Renal cortex interstitium (tissue), 11 donors: ENCODE measurements around the gene ZNF136. TPM values are rescaled to one million over a fixed set of nuclear protein-coding genes. Genes with fewer than 3 reads are reported as not detected.

Experiments used
- DNase-seq, 11 donors: peaks; one replicate each; pipeline ENCODE4 v3.0.0-alpha.2; 2013; ENCODE audit warnings: low read depth in 9 of 11, low spot score in 4 of 11; ENCODE audit errors: extremely low read depth in 1 of 11
- polyA plus RNA-seq, 3 donors: library from polyadenylated mRNA; unstranded; fragments of 120-200 nt; gene quantifications; one replicate each; pipeline ENCODE4 v1.2.1, GENCODE V29; 2013; ENCODE audit not compliant: insufficient read length in 3 of 3

Gene ZNF136
- polyA plus RNA-seq, 3 donors: 16.3 to 18.9 (median 18.4) TPM

DNA sequence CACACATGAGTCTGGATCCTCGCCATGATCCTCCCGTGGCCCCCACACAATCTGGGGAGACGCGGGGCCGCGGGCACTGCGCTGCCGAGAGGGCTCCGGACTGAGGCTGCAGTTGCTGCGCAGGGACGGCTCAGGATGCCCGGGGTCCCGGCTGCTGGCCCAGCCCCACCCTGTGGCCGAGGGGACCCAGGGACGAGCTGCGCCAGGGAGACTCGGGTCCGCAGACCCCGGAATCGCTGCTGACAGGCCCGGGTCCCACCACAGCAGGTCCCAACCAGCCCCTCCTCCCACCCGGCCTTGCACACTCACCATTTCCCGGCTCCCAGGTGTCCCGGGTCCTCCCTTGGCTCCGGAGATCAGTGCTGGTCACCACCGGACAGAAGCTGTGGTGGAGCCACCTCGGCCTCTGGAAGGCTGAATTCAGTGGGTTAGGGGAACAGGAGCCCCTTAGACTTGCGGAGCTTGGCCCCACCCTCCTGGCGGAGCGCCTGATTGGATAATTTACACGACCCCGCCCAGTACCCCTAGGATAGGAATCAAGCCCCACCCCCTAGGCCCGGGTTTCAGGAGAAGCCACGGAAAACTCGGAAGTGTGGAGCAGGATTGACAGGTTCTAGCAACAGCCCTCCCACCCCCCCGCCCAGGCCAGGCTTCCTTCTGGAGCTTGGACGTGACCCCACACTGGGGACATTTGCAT is 74.4 kb downstream of the ZNF136 start:
- peak in 4 of 11 donors; percentile 6 to 32 (median 22) for DNase-seq

Other genes starting within 250 kb of the ZNF136 start
- 10 to 100 TPM; 13.1 to 25.3 (median 18.3) TPM for gene ZNF700, start 238.0 kb upstream of the ZNF136 start, polyA plus RNA-seq
- 10 to 100 TPM in 1 of 3 donors, 1 to 10 TPM in 2; 6.6 to 11.7 (median 9.1) TPM for gene ZNF763, start 198.1 kb upstream of the ZNF136 start, polyA plus RNA-seq
- 10 to 100 TPM; 14.3 to 21.8 (median 17.9) TPM for gene ZNF433, start 127.4 kb upstream of the ZNF136 start, polyA plus RNA-seq
- 1 to 10 TPM; 1.1 to 2.0 (median 1.9) TPM for gene ZNF878, start 110.1 kb upstream of the ZNF136 start, polyA plus RNA-seq
- 10 to 100 TPM; 27.1 to 30.2 (median 29.8) TPM for gene ZNF844, start 98.4 kb upstream of the ZNF136 start, polyA plus RNA-seq
- 1 to 10 TPM; 7.2 to 8.6 (median 7.9) TPM for gene ZNF20, start 22.7 kb upstream of the ZNF136 start, polyA plus RNA-seq
- gene ZNF625, start 6.4 kb upstream of the ZNF136 start, polyA plus RNA-seq: 10 to 100 TPM; 16.4 to 19.6 (median 18.4) TPM
- gene ZNF44, start 131.8 kb downstream of the ZNF136 start, polyA plus RNA-seq: 10 to 100 TPM; 44.3 to 56.0 (median 52.8) TPM
- gene ZNF563, start 170.5 kb downstream of the ZNF136 start, polyA plus RNA-seq: 1 to 10 TPM; 3.3 to 4.5 (median 4.2) TPM
- 1 to 10 TPM; 6.0 to 7.1 (median 6.3) TPM for gene ZNF442, start 202.6 kb downstream of the ZNF136 start, polyA plus RNA-seq
- gene ZNF799, start 238.2 kb downstream of the ZNF136 start, polyA plus RNA-seq: 1 to 10 TPM; 6.4 to 7.4 (median 7.4) TPM